GM20000 (cell line): Measurements from ENCODE around the gene PARD3.

Source experiments
- DNase-seq: peaks from one replicate; pipeline ENCODE4 v3.0.0; 2012; ENCODE audit warnings: low spot score
- TF ChIP-seq, protein P1 (sequence below): IDR thresholded peaks from 2 replicates; pipeline ENCODE4 v1.5.1; 2012; ENCODE audit warnings: mild to moderate bottlenecking, control low read depth; ENCODE audit errors: extremely low read depth, missing control alignments

PARD3 gene

DNA sequence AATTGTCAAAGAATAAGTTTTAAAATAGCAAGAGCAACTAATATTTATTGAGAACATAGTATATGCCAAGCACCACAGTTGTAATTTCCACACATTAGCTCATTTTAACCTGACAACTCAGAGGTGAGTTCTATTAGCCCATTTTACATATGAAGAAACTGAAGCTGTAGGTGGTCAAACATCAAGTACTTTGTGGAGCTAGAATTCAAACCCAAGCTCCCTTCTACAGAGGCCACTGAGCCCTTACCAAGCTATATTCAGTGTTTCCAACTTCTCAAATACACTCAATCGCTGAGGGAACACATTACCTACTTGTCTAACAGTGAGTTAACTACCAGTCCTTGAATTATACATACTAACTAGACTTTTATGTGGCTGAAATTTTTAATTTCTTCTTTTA lies 236.6 kb downstream of the PARD3 start:
- no peak for DNase-seq
- TF ChIP-seq, protein P1, sequence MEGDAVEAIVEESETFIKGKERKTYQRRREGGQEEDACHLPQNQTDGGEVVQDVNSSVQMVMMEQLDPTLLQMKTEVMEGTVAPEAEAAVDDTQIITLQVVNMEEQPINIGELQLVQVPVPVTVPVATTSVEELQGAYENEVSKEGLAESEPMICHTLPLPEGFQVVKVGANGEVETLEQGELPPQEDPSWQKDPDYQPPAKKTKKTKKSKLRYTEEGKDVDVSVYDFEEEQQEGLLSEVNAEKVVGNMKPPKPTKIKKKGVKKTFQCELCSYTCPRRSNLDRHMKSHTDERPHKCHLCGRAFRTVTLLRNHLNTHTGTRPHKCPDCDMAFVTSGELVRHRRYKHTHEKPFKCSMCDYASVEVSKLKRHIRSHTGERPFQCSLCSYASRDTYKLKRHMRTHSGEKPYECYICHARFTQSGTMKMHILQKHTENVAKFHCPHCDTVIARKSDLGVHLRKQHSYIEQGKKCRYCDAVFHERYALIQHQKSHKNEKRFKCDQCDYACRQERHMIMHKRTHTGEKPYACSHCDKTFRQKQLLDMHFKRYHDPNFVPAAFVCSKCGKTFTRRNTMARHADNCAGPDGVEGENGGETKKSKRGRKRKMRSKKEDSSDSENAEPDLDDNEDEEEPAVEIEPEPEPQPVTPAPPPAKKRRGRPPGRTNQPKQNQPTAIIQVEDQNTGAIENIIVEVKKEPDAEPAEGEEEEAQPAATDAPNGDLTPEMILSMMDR: no peak

DNA sequence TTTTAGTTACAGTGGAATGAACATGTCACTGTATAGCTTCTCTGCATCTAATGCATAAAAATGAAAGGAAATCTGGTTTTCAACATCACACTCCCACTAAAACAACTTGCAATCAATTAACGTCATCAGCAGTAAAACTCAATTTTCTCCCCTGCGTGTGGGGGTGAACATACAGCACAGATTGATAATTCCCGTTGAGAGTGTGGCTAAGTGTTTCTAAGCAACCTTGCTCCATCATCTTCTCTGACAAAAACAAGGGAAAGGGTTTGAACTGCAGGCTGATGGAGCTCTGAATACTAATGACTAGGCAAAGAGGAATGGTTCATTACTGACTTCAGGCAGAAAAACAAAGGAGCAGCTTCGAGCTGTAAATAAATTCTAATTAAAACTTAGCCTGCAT lies 238.3 kb downstream of the PARD3 start:
- TF ChIP-seq, protein P1: no peak
- DNase-seq: no peak

DNA sequence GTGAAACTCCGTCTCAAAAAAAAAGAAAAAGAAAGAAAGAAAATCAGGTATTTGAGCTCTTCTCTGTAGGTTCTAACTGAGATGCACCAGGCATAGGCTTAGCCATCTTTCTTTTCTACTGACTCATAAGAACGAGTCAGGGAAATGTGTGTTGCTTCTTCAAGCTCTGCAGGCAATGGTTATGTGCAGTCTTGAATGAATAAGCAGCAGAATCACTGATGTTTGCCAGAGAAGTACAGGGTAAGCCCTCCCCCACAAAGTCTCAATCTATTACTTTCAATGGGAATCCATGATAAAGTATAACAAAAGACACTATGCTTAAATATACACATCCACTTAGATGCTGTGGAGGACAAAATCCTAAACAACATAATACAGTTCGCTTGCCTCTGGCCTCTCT lies 239.2 kb downstream of the PARD3 start:
- TF ChIP-seq, protein P1: no peak
- no peak for DNase-seq

DNA sequence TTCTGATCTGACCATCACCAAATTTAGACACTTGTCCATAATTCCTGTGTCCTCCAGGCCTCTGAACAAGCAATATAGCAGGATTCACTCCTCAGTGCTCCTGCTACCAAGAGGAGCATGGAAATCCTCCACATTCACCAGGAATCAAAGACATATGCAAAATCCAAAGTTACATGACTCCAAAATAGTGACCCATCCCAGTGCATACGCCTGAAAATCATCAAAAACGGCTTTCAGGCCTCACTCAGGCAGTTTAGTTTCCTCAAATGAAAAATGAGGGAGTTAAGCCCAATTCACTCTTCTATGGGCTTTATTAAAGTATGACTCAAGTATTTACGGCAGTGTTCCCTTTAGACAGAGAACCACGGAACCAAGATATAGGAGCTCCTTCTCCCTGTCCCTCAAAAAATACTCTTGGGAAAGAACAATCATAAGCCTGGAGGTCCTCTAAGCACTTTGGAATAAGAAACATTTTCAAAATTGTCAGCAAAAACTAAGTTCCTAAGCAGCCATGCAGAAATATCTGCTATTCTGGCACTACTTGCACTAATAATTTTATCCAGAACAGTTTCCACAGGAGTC lies 240.7 kb downstream of the PARD3 start:
- no peak for DNase-seq
- TF ChIP-seq, protein P1: no peak

DNA sequence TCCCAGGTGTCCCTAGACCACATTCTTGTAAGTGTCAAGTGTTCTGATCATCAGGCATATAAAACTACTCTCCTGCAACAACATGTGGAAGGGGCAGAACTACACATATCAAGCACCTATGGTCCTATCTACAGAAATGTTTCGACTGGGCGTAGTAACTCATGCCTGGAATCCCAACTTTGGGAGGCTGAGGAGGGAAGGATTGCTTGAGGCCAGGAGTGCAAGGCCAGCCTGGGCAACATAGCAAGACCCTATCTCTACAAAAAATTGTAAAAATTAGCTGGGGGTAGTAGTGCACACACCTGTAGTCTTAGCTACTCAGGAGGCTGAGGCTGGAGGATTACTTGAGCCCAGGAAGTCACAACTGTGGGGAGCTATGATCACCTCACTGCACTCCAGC lies 244.2 kb downstream of the PARD3 start:
- no peak for DNase-seq
- TF ChIP-seq, protein P1: no peak

DNA sequence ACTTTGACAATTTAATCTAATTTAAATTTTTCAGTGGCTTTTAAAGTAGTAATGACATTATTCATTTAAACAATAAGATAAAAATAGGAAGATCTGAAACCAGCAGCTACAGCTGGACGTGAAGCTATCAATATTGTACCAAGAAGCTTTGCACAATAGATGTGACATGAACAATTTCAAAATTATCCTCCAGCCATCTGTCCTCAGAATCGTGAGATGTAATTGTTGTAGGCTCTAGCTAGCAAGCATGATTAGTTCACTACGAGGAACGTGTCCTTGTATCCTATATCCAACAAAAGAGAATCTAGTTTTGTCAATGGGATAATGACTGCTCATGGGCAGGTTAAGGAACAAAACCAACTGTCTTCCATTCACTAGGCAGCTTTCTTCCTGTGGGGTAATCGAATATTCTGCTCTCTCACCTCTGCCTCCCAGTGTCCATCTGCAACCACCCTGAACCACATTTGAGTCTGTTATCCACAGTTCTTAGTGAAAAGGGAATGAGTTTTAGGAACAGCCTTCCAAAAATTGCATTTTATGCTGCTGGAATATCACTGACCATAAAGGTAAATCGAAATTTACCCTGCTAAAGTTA lies 247.3 kb downstream of the PARD3 start:
- no peak for DNase-seq
- TF ChIP-seq, protein P1: no peak

DNA sequence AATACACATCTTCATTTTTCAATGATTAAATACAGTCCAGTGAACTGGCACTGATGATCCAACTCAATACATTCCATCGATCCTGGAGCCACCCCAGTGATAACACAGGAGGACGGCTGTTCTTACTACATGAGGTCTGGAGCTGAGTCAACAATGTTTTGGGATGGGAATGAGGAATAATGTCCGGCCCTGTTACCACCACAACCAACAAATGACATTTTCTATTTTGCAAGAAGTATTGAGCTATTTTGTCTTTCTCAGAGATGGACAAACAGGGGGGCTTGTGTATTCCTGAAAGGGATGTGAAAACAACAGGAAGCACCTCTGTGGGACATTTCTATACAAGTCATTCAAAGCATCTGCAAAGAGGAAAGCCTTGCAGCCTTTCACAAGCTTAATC lies 249.2 kb downstream of the PARD3 start:
- DNase-seq: no peak
- TF ChIP-seq, protein P1: no peak
